HG03175 (cell line): ENCODE measurements around the gene MMP11.

Source experiments
- ATAC-seq: cut with Tn5 transposase; IDR thresholded peaks from one replicate; pipeline ENCODE4 v1.9.1; 2021; ENCODE audit warnings: mild to moderate bottlenecking, moderate library complexity; ENCODE audit not compliant: unreplicated experiment

MMP11 gene

GRCh38 chr22:23759566-23759965 lies 13.1 kb upstream of the MMP11 start:
- ATAC-seq = no peak

GRCh38 chr22:23760056-23760455 lies 12.6 kb upstream of the MMP11 start:
- no peak for ATAC-seq

- ATAC-seq = no peak
These were observed 9.6 kb upstream of the MMP11 start, which contains the start of gene C22orf15 for GRCh38 chr22:23762842-23763578. TSS of gene C22orf15 (plus strand) at chr22:23762990. CDS start at chr22:23763307, 317 bp downstream.

GRCh38 chr22:23763579-23763945 lies 9.1 kb upstream of the MMP11 start:
- no peak for ATAC-seq

- no peak for ATAC-seq
These were observed 8.7 kb upstream of the MMP11 start for GRCh38 chr22:23763954-23764353.

- no peak for ATAC-seq
These were observed 7.5 kb upstream of the MMP11 start for GRCh38 chr22:23764899-23765881.

- no peak for ATAC-seq
These were observed 5.4 kb upstream of the MMP11 start for GRCh38 chr22:23767303-23767672.

- ATAC-seq = peak; percentile 57
These were observed 4.7 kb upstream of the MMP11 start, which contains the start of gene CHCHD10 for GRCh38 chr22:23767673-23768548. TSS of gene CHCHD10 (minus strand) at chr22:23767972. CDS start at chr22:23767874, 98 bp downstream.

GRCh38 chr22:23769321-23769965 lies 3.2 kb upstream of the MMP11 start:
- ATAC-seq = no peak

- ATAC-seq = no peak
These were observed 367 bp upstream of the MMP11 start for GRCh38 chr22:23772315-23772648.

- no peak for ATAC-seq
These were observed 949 bp downstream of the MMP11 start for GRCh38 chr22:23773483-23774113.

- no peak for ATAC-seq
These were observed 1.7 kb downstream of the MMP11 start for GRCh38 chr22:23774114-23774921.

- no peak for ATAC-seq
These were observed 2.3 kb downstream of the MMP11 start for GRCh38 chr22:23774922-23775436.

GRCh38 chr22:23775779-23776375 lies 3.2 kb downstream of the MMP11 start:
- no peak for ATAC-seq

- no peak for ATAC-seq
These were observed 5.3 kb downstream of the MMP11 start for GRCh38 chr22:23777776-23778576.

- ATAC-seq = no peak
These were observed 5.9 kb downstream of the MMP11 start for GRCh38 chr22:23778577-23778900.

GRCh38 chr22:23779083-23779482 lies 6.4 kb downstream of the MMP11 start:
- no peak for ATAC-seq

GRCh38 chr22:23779731-23780130 lies 7.1 kb downstream of the MMP11 start:
- no peak for ATAC-seq
